H9 (cell line): Measurements from ENCODE around the gene CAPZA2. TPM values are rescaled to one million over a fixed set of nuclear protein-coding genes. Genes with fewer than 3 reads are reported as not detected.

Experiments
- DNase-seq: peaks from one replicate; pipeline ENCODE4 v3.0.0-alpha.2; 2017
- H2AFZ ChIP-seq: one replicate; pipeline ENCODE4 v1.6.1; 2013; ENCODE audit warnings: mild to moderate bottlenecking, low read length, control low read depth, moderate library complexity
- H2AK5ac ChIP-seq: 2 replicates; pipeline ENCODE4 v1.6.1; 2013; ENCODE audit warnings: low read length, control low read depth, mixed read lengths; ENCODE audit not compliant: insufficient read length
- H2BK120ac ChIP-seq: one replicate; pipeline ENCODE4 v1.6.1; 2013; ENCODE audit warnings: low read depth, mild to moderate bottlenecking, low read length, control low read depth, inconsistent platforms; ENCODE audit not compliant: poor library complexity, severe bottlenecking
- H2BK12ac ChIP-seq: 2 replicates; pipeline ENCODE4 v1.6.1; 2013; ENCODE audit warnings: low read length, control low read depth, mixed read lengths, low read depth; ENCODE audit not compliant: insufficient read length
- H2BK15ac ChIP-seq: 2 replicates; pipeline ENCODE4 v1.6.1; 2013; ENCODE audit warnings: low read depth, low read length, control low read depth
- H2BK20ac ChIP-seq: one replicate; pipeline ENCODE4 v1.6.1; 2013; ENCODE audit warnings: low read depth, mild to moderate bottlenecking, low read length, control low read depth, inconsistent platforms; ENCODE audit not compliant: poor library complexity, severe bottlenecking
- H2BK5ac ChIP-seq: 2 replicates; pipeline ENCODE4 v1.6.1; 2013; ENCODE audit warnings: low read length, control low read depth, mixed read lengths; ENCODE audit not compliant: insufficient read length
- H3K14ac ChIP-seq: 2 replicates; pipeline ENCODE4 v1.6.1; 2013; ENCODE audit warnings: low read length, control low read depth; ENCODE audit not compliant: insufficient read depth
- H3K18ac ChIP-seq: 2 replicates; pipeline ENCODE4 v1.6.1; 2013; ENCODE audit warnings: low read depth, mild to moderate bottlenecking, mixed read lengths, low read length, control low read depth; ENCODE audit not compliant: insufficient read length
- H3K23ac ChIP-seq: 2 replicates; pipeline ENCODE4 v1.6.1; 2013; ENCODE audit warnings: low read length, control low read depth, mixed read lengths, low read depth; ENCODE audit not compliant: insufficient read length
- H3K23me2 ChIP-seq: 2 replicates; pipeline ENCODE4 v1.6.1; 2013; ENCODE audit warnings: low read depth, mild to moderate bottlenecking, mixed read lengths, low read length, control low read depth; ENCODE audit not compliant: insufficient read length, poor library complexity, severe bottlenecking
- H3K27ac ChIP-seq: 2 replicates; pipeline ENCODE4 v1.5.1; 2013; ENCODE audit warnings: low read length, control low read depth, mixed read lengths, low read depth; ENCODE audit not compliant: insufficient read length
- H3K27me3 ChIP-seq: 2 replicates; pipeline ENCODE4 v1.6.1; 2013; ENCODE audit warnings: low read length, control low read depth, inconsistent platforms; ENCODE audit not compliant: insufficient read depth
- H3K4ac ChIP-seq: 2 replicates; pipeline ENCODE4 v1.6.1; 2013; ENCODE audit warnings: low read depth, mild to moderate bottlenecking, control low read depth, inconsistent platforms, low read length, moderate library complexity
- H3K4me1 ChIP-seq: 2 replicates; pipeline ENCODE4 v1.6.1; 2013; ENCODE audit warnings: low read length, control low read depth, inconsistent platforms; ENCODE audit not compliant: insufficient read depth
- H3K4me2 ChIP-seq: 2 replicates; pipeline ENCODE4 v1.6.1; 2013; ENCODE audit warnings: low read length, control low read depth, mixed read lengths; ENCODE audit not compliant: insufficient read length, insufficient read depth
- H3K56ac ChIP-seq: 2 replicates; pipeline ENCODE4 v1.6.1; 2013; ENCODE audit warnings: low read depth, mild to moderate bottlenecking, mixed read lengths, low read length, control low read depth; ENCODE audit not compliant: insufficient read length
- H3K79me1 ChIP-seq: 2 replicates; pipeline ENCODE4 v1.6.1; 2013; ENCODE audit warnings: low read depth, mild to moderate bottlenecking, moderate library complexity, low read length, control low read depth, inconsistent platforms; ENCODE audit not compliant: insufficient read depth, poor library complexity, severe bottlenecking
- H3K79me2 ChIP-seq: 2 replicates; pipeline ENCODE4 v1.6.1; 2013; ENCODE audit warnings: low read length, control low read depth, inconsistent platforms; ENCODE audit not compliant: insufficient read depth
- H3K9ac ChIP-seq: 2 replicates; pipeline ENCODE4 v1.6.1; 2013; ENCODE audit warnings: low read length, control low read depth, mixed read lengths; ENCODE audit not compliant: insufficient read length; ENCODE audit errors: extremely low read depth
- H3K9me3 ChIP-seq: one replicate; pipeline ENCODE4 v1.6.1; 2013; ENCODE audit warnings: low read depth, low read length, inconsistent platforms; ENCODE audit not compliant: control insufficient read depth
- H3T11ph ChIP-seq: one replicate; pipeline ENCODE4 v1.6.1; 2013; ENCODE audit warnings: mild to moderate bottlenecking, low read length, control low read depth, inconsistent platforms
- H4K20me1 ChIP-seq: one replicate; pipeline ENCODE4 v1.6.1; 2013; ENCODE audit not compliant: control insufficient read depth, insufficient read length, insufficient read depth
- H4K5ac ChIP-seq: 2 replicates; pipeline ENCODE4 v1.6.1; 2013; ENCODE audit warnings: low read depth, mild to moderate bottlenecking, mixed read lengths, low read length, control low read depth; ENCODE audit not compliant: insufficient read length
- H4K8ac ChIP-seq: replicated peaks from 2 replicates; pipeline ENCODE4 v1.6.1; 2013; ENCODE audit warnings: low read length, control low read depth, mixed read lengths, low read depth; ENCODE audit not compliant: insufficient read length
- H4K91ac ChIP-seq: 2 replicates; pipeline ENCODE4 v1.6.1; 2013; ENCODE audit warnings: low read depth, mild to moderate bottlenecking, moderate library complexity, mixed read lengths, low read length, control low read depth; ENCODE audit not compliant: insufficient read length
- H3K27ac Mint-ChIP-seq, 3 experiments: 2 replicates in 2 of 3; 3 replicates in 1 of 3; pipeline ENCODE4 v1.8.0; 2020 to 2021; ENCODE audit warnings: mixed read lengths in 3 of 3, mild to moderate bottlenecking in 1 of 3, moderate library complexity in 1 of 3
- H3K27me3 Mint-ChIP-seq: 2 replicates; pipeline ENCODE4 v1.8.0; 2021; ENCODE audit warnings: low read depth, mild to moderate bottlenecking, moderate library complexity, mixed read lengths
- H3K36me3 Mint-ChIP-seq, 3 experiments: 2 replicates in 2 of 3; 3 replicates in 1 of 3; pipeline ENCODE4 v1.8.0; 2020 to 2021; ENCODE audit warnings: low read depth in 3 of 3, mixed read lengths in 3 of 3; ENCODE audit not compliant: insufficient read depth in 1 of 3
- H3K4me1 Mint-ChIP-seq, 2 experiments: 2 replicates each; pipeline ENCODE4 v1.8.0; 2020; ENCODE audit warnings: mixed read lengths in 2 of 2
- H3K4me3 Mint-ChIP-seq, 2 experiments: 2 replicates in 1 of 2; 3 replicates in 1 of 2; pipeline ENCODE4 v1.8.0; 2020 to 2021; ENCODE audit warnings: mild to moderate bottlenecking in 2 of 2, mixed read lengths in 2 of 2, moderate library complexity in 1 of 2
- H3K9me3 Mint-ChIP-seq, 2 experiments: 2 replicates in 1 of 2; 3 replicates in 1 of 2; pipeline ENCODE4 v1.8.0; 2020; ENCODE audit warnings: mild to moderate bottlenecking in 2 of 2, mixed read lengths in 2 of 2, moderate library complexity in 1 of 2
- WGBS: extraction: QIAGEN DNeasy Blood & Tissue Kit; methylation state at CpG from one replicate; pipeline ENCODE4 v1.1.7; 2013; ENCODE audit warnings: missing lambda C conversion rate, low lambda C conversion rate, mixed read lengths; ENCODE audit not compliant: insufficient read length; ENCODE audit errors: extremely low coverage; 5-methylcytosine and 5-hydroxymethylcytosine counted together
- total RNA-seq: library from RNA; stranded (reverse); gene quantifications from 2 replicates; pipeline ENCODE4 v1.2.1, GENCODE V29; 2021
- TF ChIP-seq, protein P1 (sequence below): fragments of 200-600 bp; sonication (generic); conservative IDR thresholded peaks from 3 replicates; pipeline ENCODE4 v1.8.0; 2021; ENCODE audit warnings: antibody characterized with exemption, mild to moderate bottlenecking

The CAPZA2 gene
- total RNA-seq, 1 experiment from 2014 or later: 131 TPM

DNA sequence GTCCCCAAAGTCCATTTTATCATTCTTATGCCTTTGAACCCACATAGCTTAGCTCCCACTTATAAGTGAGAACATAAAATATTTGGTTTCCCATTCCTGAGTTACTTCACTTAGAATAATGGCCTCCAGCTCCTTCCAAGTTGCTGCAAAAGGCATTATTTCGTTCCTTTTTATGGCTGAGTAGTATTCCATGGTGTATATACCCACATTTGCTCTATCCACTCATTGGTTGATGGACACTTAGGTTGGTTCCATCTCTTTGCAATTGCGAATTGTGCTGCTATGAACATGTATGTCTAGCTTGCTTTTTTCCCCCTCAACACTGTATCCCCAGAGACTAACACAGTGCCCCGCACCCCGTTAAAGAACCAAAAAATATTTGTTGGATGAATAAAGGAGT, 670 bp upstream of the CAPZA2 start:
- TF ChIP-seq, protein P1, sequence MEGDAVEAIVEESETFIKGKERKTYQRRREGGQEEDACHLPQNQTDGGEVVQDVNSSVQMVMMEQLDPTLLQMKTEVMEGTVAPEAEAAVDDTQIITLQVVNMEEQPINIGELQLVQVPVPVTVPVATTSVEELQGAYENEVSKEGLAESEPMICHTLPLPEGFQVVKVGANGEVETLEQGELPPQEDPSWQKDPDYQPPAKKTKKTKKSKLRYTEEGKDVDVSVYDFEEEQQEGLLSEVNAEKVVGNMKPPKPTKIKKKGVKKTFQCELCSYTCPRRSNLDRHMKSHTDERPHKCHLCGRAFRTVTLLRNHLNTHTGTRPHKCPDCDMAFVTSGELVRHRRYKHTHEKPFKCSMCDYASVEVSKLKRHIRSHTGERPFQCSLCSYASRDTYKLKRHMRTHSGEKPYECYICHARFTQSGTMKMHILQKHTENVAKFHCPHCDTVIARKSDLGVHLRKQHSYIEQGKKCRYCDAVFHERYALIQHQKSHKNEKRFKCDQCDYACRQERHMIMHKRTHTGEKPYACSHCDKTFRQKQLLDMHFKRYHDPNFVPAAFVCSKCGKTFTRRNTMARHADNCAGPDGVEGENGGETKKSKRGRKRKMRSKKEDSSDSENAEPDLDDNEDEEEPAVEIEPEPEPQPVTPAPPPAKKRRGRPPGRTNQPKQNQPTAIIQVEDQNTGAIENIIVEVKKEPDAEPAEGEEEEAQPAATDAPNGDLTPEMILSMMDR: no peak
- Histone ChIP-seq H3K4ac (no peak overlapping the region), H3K27ac (no peak overlapping the region), H3K79me2 (peaks cover 26% of the 10 kb centered on the region; the same call in 1 of the 2 replicates), H3K4me2 (peak overlapping the region; percentile 44), H2BK20ac (no peak overlapping the region), H3K23ac (no peak overlapping the region), H4K20me1 (no peaks in the 10 kb centered on the region), H4K5ac (no peak overlapping the region), H3K79me1 (peaks cover 7% of the 10 kb centered on the region), H3K14ac (no peak overlapping the region), H3T11ph (no peak overlapping the region), H2BK12ac (no peak overlapping the region), H2BK120ac (no peak overlapping the region), H2BK15ac (no peak overlapping the region), H3K4me1 (peaks cover 2% of the 10 kb centered on the region; the same call in 1 of the 2 replicates), H3K9ac (no peak overlapping the region), H3K23me2 (peaks cover 9% of the 10 kb centered on the region), H3K56ac (no peak overlapping the region), H3K18ac (no peak overlapping the region), H4K91ac (no peak overlapping the region), H3K27me3 (no peaks in the 10 kb centered on the region), H4K8ac (no peak overlapping the region), H2AK5ac (no peak overlapping the region), H3K9me3 (no peaks in the 10 kb centered on the region), H2BK5ac (no peak overlapping the region), H2AFZ (no peak overlapping the region)
- H3K4me1 Mint-ChIP-seq: peaks cover 24 to 27% of the 10 kb centered on the region in 2 experiments
- peaks cover 0 to 3% of the 10 kb centered on the region in 2 experiments; a peak in 1 of 5 replicates for H3K9me3 Mint-ChIP-seq
- peak overlapping the region; percentile 88 to 98 for H3K4me3 Mint-ChIP-seq
- peaks cover 0 to 4% (median 0%) of the 10 kb centered on the region in 3 experiments; a peak in 3 of 7 replicates for H3K36me3 Mint-ChIP-seq
- no CpG with 5 or more reads among the region's 4 CpGs for WGBS
- H3K27ac Mint-ChIP-seq: no peak overlapping the region
- H3K27me3 Mint-ChIP-seq: peaks cover 7% of the 10 kb centered on the region
- DNase-seq: no peak
